ENCODE measurements around the gene TMEM82. TPM values are rescaled to one million over a fixed set of nuclear protein-coding genes. Genes with fewer than 3 reads are reported as not detected.
A peak's percentile ranks its signal among the peaks of the same experiment; 100 is the strongest.

Gene TMEM82
- total and polyA plus RNA-seq, 2 of the 13 experiments (the other 11 are each of a cell fraction or from before 2014, with no cell fraction given) = 0.24 to 0.97 TPM

GRCh38 chr1:15736038-15736891, 6.0 kb upstream of the TMEM82 start, which contains the start of gene SLC25A34 (continued):
- TF ChIP-seq, protein P1, sequence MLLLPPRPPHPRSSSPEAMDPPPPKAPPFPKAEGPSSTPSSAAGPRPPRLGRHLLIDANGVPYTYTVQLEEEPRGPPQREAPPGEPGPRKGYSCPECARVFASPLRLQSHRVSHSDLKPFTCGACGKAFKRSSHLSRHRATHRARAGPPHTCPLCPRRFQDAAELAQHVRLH (CRISPR knock-in tag; IDR thresholded peaks at IDR 0.05; ENCODE audit: borderline replicate concordance, low read depth) = no peak
- no peak for TF ChIP-seq ZNF263 (CRISPR knock-in tag; IDR thresholded peaks at IDR 0.05)
- TF ChIP-seq ZFP36L2 (CRISPR knock-in tag; IDR thresholded peaks at IDR 0.05) = no peak
- TF ChIP-seq DNMT1 (CRISPR knock-in tag; IDR thresholded peaks at IDR 0.05) = no peak
- TF ChIP-seq PITX1 (CRISPR knock-in tag; IDR thresholded peaks at IDR 0.05) = no peak
- no peak for TF ChIP-seq TIGD3 (CRISPR knock-in tag; IDR thresholded peaks at IDR 0.05; ENCODE audit: borderline replicate concordance)
- TF ChIP-seq ZFP82 (CRISPR knock-in tag; IDR thresholded peaks at IDR 0.05; ENCODE audit: borderline replicate concordance) = no peak
- TF ChIP-seq DNMT3B (CRISPR knock-in tag; conservative IDR thresholded peaks at IDR 0.05) = no peak
- peak; percentile 53 for TF ChIP-seq HNF4A (CRISPR knock-in tag; IDR thresholded peaks at IDR 0.05)
- TF ChIP-seq HIC2 (CRISPR knock-in tag; IDR thresholded peaks at IDR 0.05; ENCODE audit: low read depth) = peak; percentile 85
- 0 out of 2 replicates have a peak, but pooled peaks have one; percentile 29 for TF ChIP-seq ZC3H13 (CRISPR knock-in tag; IDR thresholded peaks at IDR 0.05)
- TF ChIP-seq ZNF460 (CRISPR knock-in tag; IDR thresholded peaks at IDR 0.05; ENCODE audit: borderline replicate concordance) = no peak
- TF ChIP-seq, protein P2, sequence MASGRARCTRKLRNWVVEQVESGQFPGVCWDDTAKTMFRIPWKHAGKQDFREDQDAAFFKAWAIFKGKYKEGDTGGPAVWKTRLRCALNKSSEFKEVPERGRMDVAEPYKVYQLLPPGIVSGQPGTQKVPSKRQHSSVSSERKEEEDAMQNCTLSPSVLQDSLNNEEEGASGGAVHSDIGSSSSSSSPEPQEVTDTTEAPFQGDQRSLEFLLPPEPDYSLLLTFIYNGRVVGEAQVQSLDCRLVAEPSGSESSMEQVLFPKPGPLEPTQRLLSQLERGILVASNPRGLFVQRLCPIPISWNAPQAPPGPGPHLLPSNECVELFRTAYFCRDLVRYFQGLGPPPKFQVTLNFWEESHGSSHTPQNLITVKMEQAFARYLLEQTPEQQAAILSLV (CRISPR knock-in tag; IDR thresholded peaks at IDR 0.05; ENCODE audit: borderline replicate concordance) = no peak
- no peak for TF ChIP-seq FOXA3 (CRISPR knock-in tag; IDR thresholded peaks at IDR 0.05)
- 0 out of 2 replicates have a peak, but pooled peaks have one; percentile 59 for TF ChIP-seq ZNF572 (CRISPR knock-in tag; IDR thresholded peaks at IDR 0.05)
- TF ChIP-seq HDAC1 (CRISPR knock-in tag; IDR thresholded peaks at IDR 0.05) = peak; percentile 58
- no peak for TF ChIP-seq ZBTB25 (CRISPR knock-in tag; IDR thresholded peaks at IDR 0.05)
- TF ChIP-seq TAF15 (IDR thresholded peaks at IDR 0.05; ENCODE audit: low read depth, low read length, poor library complexity, severe bottlenecking) = no peak
- TF ChIP-seq SP5 (CRISPR knock-in tag; IDR thresholded peaks at IDR 0.05; ENCODE audit: borderline replicate concordance, low read depth) = 0 out of 2 replicates have a peak, but pooled peaks have one; percentile 35
- peak; percentile 77 for TF ChIP-seq HNRNPK (IDR thresholded peaks at IDR 0.05; ENCODE audit: low read depth, low read length, poor library complexity, severe bottlenecking)
- no peak for TF ChIP-seq TRIM24 (CRISPR knock-in tag; IDR thresholded peaks at IDR 0.05)
- TF ChIP-seq HHEX (CRISPR knock-in tag; IDR thresholded peaks at IDR 0.05) = no peak
- 0 out of 2 replicates have a peak, but pooled peaks have one; percentile 22 for TF ChIP-seq ZIK1 (CRISPR knock-in tag; IDR thresholded peaks at IDR 0.05; ENCODE audit: borderline replicate concordance, low read depth)
